H9 (cell line): ENCODE measurements around the gene RPRD2. TPM values are rescaled to one million over a fixed set of nuclear protein-coding genes. Genes with fewer than 3 reads are reported as not detected.

ENCODE experiments used
- DNase-seq: peaks from one replicate; pipeline ENCODE4 v3.0.0-alpha.2; 2017
- H2AFZ ChIP-seq: one replicate; pipeline ENCODE4 v1.6.1; 2013; ENCODE audit warnings: mild to moderate bottlenecking, low read length, control low read depth, moderate library complexity
- H2AK5ac ChIP-seq: 2 replicates; pipeline ENCODE4 v1.6.1; 2013; ENCODE audit warnings: low read length, control low read depth, mixed read lengths; ENCODE audit not compliant: insufficient read length
- H2BK120ac ChIP-seq: one replicate; pipeline ENCODE4 v1.6.1; 2013; ENCODE audit warnings: low read depth, mild to moderate bottlenecking, low read length, control low read depth, inconsistent platforms; ENCODE audit not compliant: poor library complexity, severe bottlenecking
- H2BK12ac ChIP-seq: 2 replicates; pipeline ENCODE4 v1.6.1; 2013; ENCODE audit warnings: low read length, control low read depth, mixed read lengths, low read depth; ENCODE audit not compliant: insufficient read length
- H2BK15ac ChIP-seq: 2 replicates; pipeline ENCODE4 v1.6.1; 2013; ENCODE audit warnings: low read depth, low read length, control low read depth
- H2BK20ac ChIP-seq: one replicate; pipeline ENCODE4 v1.6.1; 2013; ENCODE audit warnings: low read depth, mild to moderate bottlenecking, low read length, control low read depth, inconsistent platforms; ENCODE audit not compliant: poor library complexity, severe bottlenecking
- H2BK5ac ChIP-seq: 2 replicates; pipeline ENCODE4 v1.6.1; 2013; ENCODE audit warnings: low read length, control low read depth, mixed read lengths; ENCODE audit not compliant: insufficient read length
- H3K14ac ChIP-seq: 2 replicates; pipeline ENCODE4 v1.6.1; 2013; ENCODE audit warnings: low read length, control low read depth; ENCODE audit not compliant: insufficient read depth
- H3K18ac ChIP-seq: 2 replicates; pipeline ENCODE4 v1.6.1; 2013; ENCODE audit warnings: low read depth, mild to moderate bottlenecking, mixed read lengths, low read length, control low read depth; ENCODE audit not compliant: insufficient read length
- H3K23ac ChIP-seq: 2 replicates; pipeline ENCODE4 v1.6.1; 2013; ENCODE audit warnings: low read length, control low read depth, mixed read lengths, low read depth; ENCODE audit not compliant: insufficient read length
- H3K23me2 ChIP-seq: 2 replicates; pipeline ENCODE4 v1.6.1; 2013; ENCODE audit warnings: low read depth, mild to moderate bottlenecking, mixed read lengths, low read length, control low read depth; ENCODE audit not compliant: insufficient read length, poor library complexity, severe bottlenecking
- H3K27ac ChIP-seq: 2 replicates; pipeline ENCODE4 v1.5.1; 2013; ENCODE audit warnings: low read length, control low read depth, mixed read lengths, low read depth; ENCODE audit not compliant: insufficient read length
- H3K27me3 ChIP-seq: 2 replicates; pipeline ENCODE4 v1.6.1; 2013; ENCODE audit warnings: low read length, control low read depth, inconsistent platforms; ENCODE audit not compliant: insufficient read depth
- H3K4ac ChIP-seq: 2 replicates; pipeline ENCODE4 v1.6.1; 2013; ENCODE audit warnings: low read depth, mild to moderate bottlenecking, control low read depth, inconsistent platforms, low read length, moderate library complexity
- H3K4me1 ChIP-seq: 2 replicates; pipeline ENCODE4 v1.6.1; 2013; ENCODE audit warnings: low read length, control low read depth, inconsistent platforms; ENCODE audit not compliant: insufficient read depth
- H3K4me2 ChIP-seq: 2 replicates; pipeline ENCODE4 v1.6.1; 2013; ENCODE audit warnings: low read length, control low read depth, mixed read lengths; ENCODE audit not compliant: insufficient read length, insufficient read depth
- H3K56ac ChIP-seq: 2 replicates; pipeline ENCODE4 v1.6.1; 2013; ENCODE audit warnings: low read depth, mild to moderate bottlenecking, mixed read lengths, low read length, control low read depth; ENCODE audit not compliant: insufficient read length
- H3K79me1 ChIP-seq: 2 replicates; pipeline ENCODE4 v1.6.1; 2013; ENCODE audit warnings: low read depth, mild to moderate bottlenecking, moderate library complexity, low read length, control low read depth, inconsistent platforms; ENCODE audit not compliant: insufficient read depth, poor library complexity, severe bottlenecking
- H3K79me2 ChIP-seq: 2 replicates; pipeline ENCODE4 v1.6.1; 2013; ENCODE audit warnings: low read length, control low read depth, inconsistent platforms; ENCODE audit not compliant: insufficient read depth
- H3K9ac ChIP-seq: 2 replicates; pipeline ENCODE4 v1.6.1; 2013; ENCODE audit warnings: low read length, control low read depth, mixed read lengths; ENCODE audit not compliant: insufficient read length; ENCODE audit errors: extremely low read depth
- H3K9me3 ChIP-seq: one replicate; pipeline ENCODE4 v1.6.1; 2013; ENCODE audit warnings: low read depth, low read length, inconsistent platforms; ENCODE audit not compliant: control insufficient read depth
- H3T11ph ChIP-seq: one replicate; pipeline ENCODE4 v1.6.1; 2013; ENCODE audit warnings: mild to moderate bottlenecking, low read length, control low read depth, inconsistent platforms
- H4K20me1 ChIP-seq: one replicate; pipeline ENCODE4 v1.6.1; 2013; ENCODE audit not compliant: control insufficient read depth, insufficient read length, insufficient read depth
- H4K5ac ChIP-seq: 2 replicates; pipeline ENCODE4 v1.6.1; 2013; ENCODE audit warnings: low read depth, mild to moderate bottlenecking, mixed read lengths, low read length, control low read depth; ENCODE audit not compliant: insufficient read length
- H4K8ac ChIP-seq: replicated peaks from 2 replicates; pipeline ENCODE4 v1.6.1; 2013; ENCODE audit warnings: low read length, control low read depth, mixed read lengths, low read depth; ENCODE audit not compliant: insufficient read length
- H4K91ac ChIP-seq: 2 replicates; pipeline ENCODE4 v1.6.1; 2013; ENCODE audit warnings: low read depth, mild to moderate bottlenecking, moderate library complexity, mixed read lengths, low read length, control low read depth; ENCODE audit not compliant: insufficient read length
- H3K27ac Mint-ChIP-seq, 3 experiments: 2 replicates in 2 of 3; 3 replicates in 1 of 3; pipeline ENCODE4 v1.8.0; 2020 to 2021; ENCODE audit warnings: mixed read lengths in 3 of 3, mild to moderate bottlenecking in 1 of 3, moderate library complexity in 1 of 3
- H3K27me3 Mint-ChIP-seq: 2 replicates; pipeline ENCODE4 v1.8.0; 2021; ENCODE audit warnings: low read depth, mild to moderate bottlenecking, moderate library complexity, mixed read lengths
- H3K36me3 Mint-ChIP-seq, 3 experiments: 2 replicates in 2 of 3; 3 replicates in 1 of 3; pipeline ENCODE4 v1.8.0; 2020 to 2021; ENCODE audit warnings: low read depth in 3 of 3, mixed read lengths in 3 of 3; ENCODE audit not compliant: insufficient read depth in 1 of 3
- H3K4me1 Mint-ChIP-seq, 2 experiments: 2 replicates each; pipeline ENCODE4 v1.8.0; 2020; ENCODE audit warnings: mixed read lengths in 2 of 2
- H3K4me3 Mint-ChIP-seq, 2 experiments: 2 replicates in 1 of 2; 3 replicates in 1 of 2; pipeline ENCODE4 v1.8.0; 2020 to 2021; ENCODE audit warnings: mild to moderate bottlenecking in 2 of 2, mixed read lengths in 2 of 2, moderate library complexity in 1 of 2
- H3K9me3 Mint-ChIP-seq, 2 experiments: 2 replicates in 1 of 2; 3 replicates in 1 of 2; pipeline ENCODE4 v1.8.0; 2020; ENCODE audit warnings: mild to moderate bottlenecking in 2 of 2, mixed read lengths in 2 of 2, moderate library complexity in 1 of 2
- WGBS: extraction: QIAGEN DNeasy Blood & Tissue Kit; methylation state at CpG from one replicate; pipeline ENCODE4 v1.1.7; 2013; ENCODE audit warnings: missing lambda C conversion rate, low lambda C conversion rate, mixed read lengths; ENCODE audit not compliant: insufficient read length; ENCODE audit errors: extremely low coverage; 5-methylcytosine and 5-hydroxymethylcytosine counted together
- total RNA-seq: library from RNA; stranded (reverse); gene quantifications from 2 replicates; pipeline ENCODE4 v1.2.1, GENCODE V29; 2021
- TF ChIP-seq, protein P1 (sequence below): fragments of 200-600 bp; sonication (generic); conservative IDR thresholded peaks from 3 replicates; pipeline ENCODE4 v1.8.0; 2021; ENCODE audit warnings: antibody characterized with exemption, mild to moderate bottlenecking

The RPRD2 gene
- total RNA-seq, 1 experiment from 2014 or later = 39.0 TPM

- Mint-ChIP-seq H3K4me1 (peaks cover 3 to 8% of the 10 kb centered on the region in 2 experiments; a peak in 3 of 4 replicates), H3K36me3 (no peaks in the 10 kb centered on the region), H3K9me3 (no peaks in the 10 kb centered on the region), H3K4me3 (no peak overlapping the region), H3K27ac (peak overlapping the region in 1 of 3 experiments; percentile 5; a peak in 1 of 7 replicates), H3K27me3 (no peaks in the 10 kb centered on the region)
- no peak overlapping the region for H2BK15ac ChIP-seq
- peaks cover 10% of the 10 kb centered on the region; the same call in 1 of the 2 replicates for H3K79me2 ChIP-seq
- H3K56ac ChIP-seq = no peak overlapping the region
- no peak overlapping the region for H3T11ph ChIP-seq
- no peak overlapping the region for H3K9ac ChIP-seq
- no peak overlapping the region for H4K91ac ChIP-seq
- H3K79me1 ChIP-seq = peaks cover 8% of the 10 kb centered on the region
- H3K14ac ChIP-seq = no peak overlapping the region
- no peaks in the 10 kb centered on the region for H3K9me3 ChIP-seq
- WGBS = no CpG with 5 or more reads among the region's 3 CpGs
- H4K8ac ChIP-seq = no peak overlapping the region
- no peak overlapping the region for H2AK5ac ChIP-seq
- H3K18ac ChIP-seq = no peak overlapping the region
- H2BK5ac ChIP-seq = no peak overlapping the region
- H2BK20ac ChIP-seq = no peak overlapping the region
- H3K4me2 ChIP-seq = no peak overlapping the region
- no peak overlapping the region for H3K27ac ChIP-seq
- no peak overlapping the region for H3K23ac ChIP-seq
- no peaks in the 10 kb centered on the region for H3K4me1 ChIP-seq
- no peaks in the 10 kb centered on the region for H3K27me3 ChIP-seq
- H4K20me1 ChIP-seq = no peaks in the 10 kb centered on the region
- no peak overlapping the region for H4K5ac ChIP-seq
- H2BK120ac ChIP-seq = no peak overlapping the region
- H2AFZ ChIP-seq = no peak overlapping the region
- no peaks in the 10 kb centered on the region for H3K23me2 ChIP-seq
- no peak for DNase-seq
- no peak overlapping the region for H3K4ac ChIP-seq
- TF ChIP-seq, protein P1, sequence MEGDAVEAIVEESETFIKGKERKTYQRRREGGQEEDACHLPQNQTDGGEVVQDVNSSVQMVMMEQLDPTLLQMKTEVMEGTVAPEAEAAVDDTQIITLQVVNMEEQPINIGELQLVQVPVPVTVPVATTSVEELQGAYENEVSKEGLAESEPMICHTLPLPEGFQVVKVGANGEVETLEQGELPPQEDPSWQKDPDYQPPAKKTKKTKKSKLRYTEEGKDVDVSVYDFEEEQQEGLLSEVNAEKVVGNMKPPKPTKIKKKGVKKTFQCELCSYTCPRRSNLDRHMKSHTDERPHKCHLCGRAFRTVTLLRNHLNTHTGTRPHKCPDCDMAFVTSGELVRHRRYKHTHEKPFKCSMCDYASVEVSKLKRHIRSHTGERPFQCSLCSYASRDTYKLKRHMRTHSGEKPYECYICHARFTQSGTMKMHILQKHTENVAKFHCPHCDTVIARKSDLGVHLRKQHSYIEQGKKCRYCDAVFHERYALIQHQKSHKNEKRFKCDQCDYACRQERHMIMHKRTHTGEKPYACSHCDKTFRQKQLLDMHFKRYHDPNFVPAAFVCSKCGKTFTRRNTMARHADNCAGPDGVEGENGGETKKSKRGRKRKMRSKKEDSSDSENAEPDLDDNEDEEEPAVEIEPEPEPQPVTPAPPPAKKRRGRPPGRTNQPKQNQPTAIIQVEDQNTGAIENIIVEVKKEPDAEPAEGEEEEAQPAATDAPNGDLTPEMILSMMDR = no peak
- no peak overlapping the region for H2BK12ac ChIP-seq
These were observed 19.8 kb downstream of the RPRD2 start for GRCh38 chr1:150383631-150384324.
